Measurements from ENCODE around the gene COL23A1.
"Not testable (repeated sequence)": the region's sequence is repeated elsewhere in the genome, so short reads cannot be mapped to it uniquely, and the experiment has no call there.

The COL23A1 gene

DNA sequence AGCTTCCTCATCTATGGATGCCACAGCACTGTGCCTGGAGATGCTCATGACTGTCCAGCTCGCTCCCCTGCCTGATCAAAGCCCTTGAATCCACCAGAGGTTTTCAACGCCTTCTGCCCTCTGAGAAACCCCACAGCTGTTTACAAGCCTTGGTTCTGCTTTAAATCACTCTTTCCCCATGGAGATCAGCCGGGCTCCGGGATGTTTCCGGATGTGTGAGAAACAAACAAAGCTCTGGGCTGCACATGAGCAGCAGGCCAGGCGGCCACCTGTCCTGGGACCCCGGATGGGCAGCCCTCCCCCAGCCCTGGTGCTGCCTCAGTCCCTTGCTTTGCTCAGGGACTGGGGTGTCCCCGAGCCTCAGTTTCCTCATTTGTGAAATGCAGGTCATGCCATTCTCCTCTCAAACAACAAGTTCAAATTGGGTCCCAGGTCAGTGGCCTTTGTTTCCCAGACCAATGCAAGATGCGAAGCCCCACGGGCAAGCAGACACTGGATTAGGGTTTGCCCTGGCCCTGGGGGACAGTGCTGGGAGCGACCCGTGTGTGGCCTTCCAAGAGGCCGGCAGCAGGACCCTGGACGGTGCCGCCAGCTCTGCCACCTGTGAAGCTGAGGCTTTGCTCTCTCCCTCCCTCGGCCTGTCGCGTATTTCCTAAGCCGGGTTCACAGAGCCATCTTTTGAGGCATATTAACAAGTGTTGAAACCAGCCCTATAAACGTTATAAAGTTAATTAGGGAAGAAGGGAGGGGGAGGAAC, 315.2 kb downstream of the COL23A1 start:
- DNase-seq, result no peak

DNA sequence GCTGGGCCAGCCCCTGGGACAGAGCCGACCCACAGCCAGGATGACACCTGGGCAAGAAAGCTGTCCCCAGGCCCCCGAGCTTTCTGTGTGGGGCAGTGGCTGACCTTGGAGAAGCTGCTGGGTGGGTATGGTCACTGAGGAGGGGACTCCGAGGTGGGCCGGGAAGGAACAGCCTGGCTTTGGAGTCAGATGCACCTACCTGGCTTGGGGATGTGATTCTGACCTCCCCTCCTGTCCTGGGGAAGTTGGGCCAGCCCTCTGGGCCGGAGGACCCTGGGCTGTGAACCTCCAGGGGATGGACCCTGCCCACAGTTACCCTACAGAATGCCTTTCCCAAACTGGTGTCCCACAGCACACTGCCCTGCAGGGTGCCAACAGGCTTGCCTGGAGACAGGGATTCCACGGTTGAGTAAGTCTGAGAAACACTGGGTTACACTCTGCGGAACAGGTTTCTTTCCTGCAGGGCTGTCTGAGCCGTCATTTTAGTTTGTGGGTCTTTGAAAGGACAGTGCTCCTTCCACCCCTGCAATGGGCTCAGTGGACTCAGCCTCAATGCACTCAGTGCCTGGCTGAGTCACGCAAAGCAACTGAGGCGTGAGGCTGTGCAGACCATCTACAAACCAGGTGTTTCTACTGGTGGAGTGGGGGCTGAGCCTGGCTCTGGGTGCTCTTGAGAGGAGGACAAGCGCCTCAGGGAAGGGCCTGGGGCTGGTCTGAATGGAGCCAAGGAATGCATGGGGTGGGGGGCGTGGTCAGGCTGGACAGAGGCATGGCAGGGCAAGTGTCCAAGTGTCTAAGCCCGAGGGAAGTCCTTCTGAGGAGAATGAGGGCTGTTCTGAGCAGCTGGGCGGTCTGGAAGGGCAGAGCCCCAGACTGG, 316.3 kb downstream of the COL23A1 start:
- DNase-seq, result no peak

DNA sequence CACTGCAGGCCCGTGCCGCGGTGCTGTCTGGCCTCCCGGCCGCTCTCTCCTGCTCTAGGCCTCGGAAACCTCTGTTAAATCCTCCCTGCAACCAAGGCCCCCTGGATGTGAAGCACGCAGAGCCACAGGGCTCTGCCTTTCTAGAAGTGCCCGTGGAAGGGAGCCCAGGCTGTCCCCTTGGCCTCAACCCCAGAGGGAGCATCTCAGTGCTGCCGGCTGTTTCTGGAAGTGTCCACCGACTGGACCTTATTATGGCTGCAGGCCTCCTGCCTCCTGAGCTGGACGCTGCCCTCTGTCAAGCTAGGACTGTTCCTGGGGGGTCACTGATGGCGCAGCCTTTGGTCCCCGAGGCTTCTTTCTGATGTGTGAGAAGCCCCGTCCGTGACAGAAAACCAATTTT, 317.2 kb downstream of the COL23A1 start:
- no peak for DNase-seq

GRCh38 chr5:178272591-178272990, 317.6 kb downstream of the COL23A1 start:
- DNase-seq, result no peak

- DNase-seq, result no peak
These were observed 318.3 kb downstream of the COL23A1 start for GRCh38 chr5:178271726-178272479.

- no peak for DNase-seq
These were observed 319.0 kb downstream of the COL23A1 start for GRCh38 chr5:178271231-178271630.

DNA sequence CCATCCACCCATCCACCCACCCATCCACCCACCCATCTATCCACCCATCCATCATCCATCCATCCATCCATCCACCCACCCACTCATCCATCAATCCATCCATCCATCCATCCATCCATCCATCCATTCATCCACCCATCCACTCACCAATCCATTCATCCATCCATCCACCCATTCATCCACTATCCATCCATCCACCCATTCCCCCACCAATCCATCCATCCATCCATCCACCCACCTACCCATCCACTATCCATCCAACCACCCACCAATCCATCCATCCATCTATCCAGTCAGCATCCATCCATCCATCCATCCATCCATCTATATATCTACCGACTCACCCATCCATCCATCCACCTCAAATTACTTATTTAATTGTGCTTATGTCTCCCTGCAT, 320.7 kb downstream of the COL23A1 start:
- DNase-seq, result no peak

GRCh38 chr5:178267876-178268275, 322.3 kb downstream of the COL23A1 start:
- no peak for DNase-seq

GRCh38 chr5:178267245-178267644, 322.9 kb downstream of the COL23A1 start:
- DNase-seq, result no peak

- no peak for DNase-seq
These were observed 323.6 kb downstream of the COL23A1 start for GRCh38 chr5:178266581-178266980.

GRCh38 chr5:178265746-178266145, 324.4 kb downstream of the COL23A1 start:
- no peak for DNase-seq

- no peak for DNase-seq
These were observed 326.1 kb downstream of the COL23A1 start for GRCh38 chr5:178264044-178264443.

- no peak for DNase-seq
These were observed 328.3 kb downstream of the COL23A1 start for GRCh38 chr5:178261666-178262600.

DNA sequence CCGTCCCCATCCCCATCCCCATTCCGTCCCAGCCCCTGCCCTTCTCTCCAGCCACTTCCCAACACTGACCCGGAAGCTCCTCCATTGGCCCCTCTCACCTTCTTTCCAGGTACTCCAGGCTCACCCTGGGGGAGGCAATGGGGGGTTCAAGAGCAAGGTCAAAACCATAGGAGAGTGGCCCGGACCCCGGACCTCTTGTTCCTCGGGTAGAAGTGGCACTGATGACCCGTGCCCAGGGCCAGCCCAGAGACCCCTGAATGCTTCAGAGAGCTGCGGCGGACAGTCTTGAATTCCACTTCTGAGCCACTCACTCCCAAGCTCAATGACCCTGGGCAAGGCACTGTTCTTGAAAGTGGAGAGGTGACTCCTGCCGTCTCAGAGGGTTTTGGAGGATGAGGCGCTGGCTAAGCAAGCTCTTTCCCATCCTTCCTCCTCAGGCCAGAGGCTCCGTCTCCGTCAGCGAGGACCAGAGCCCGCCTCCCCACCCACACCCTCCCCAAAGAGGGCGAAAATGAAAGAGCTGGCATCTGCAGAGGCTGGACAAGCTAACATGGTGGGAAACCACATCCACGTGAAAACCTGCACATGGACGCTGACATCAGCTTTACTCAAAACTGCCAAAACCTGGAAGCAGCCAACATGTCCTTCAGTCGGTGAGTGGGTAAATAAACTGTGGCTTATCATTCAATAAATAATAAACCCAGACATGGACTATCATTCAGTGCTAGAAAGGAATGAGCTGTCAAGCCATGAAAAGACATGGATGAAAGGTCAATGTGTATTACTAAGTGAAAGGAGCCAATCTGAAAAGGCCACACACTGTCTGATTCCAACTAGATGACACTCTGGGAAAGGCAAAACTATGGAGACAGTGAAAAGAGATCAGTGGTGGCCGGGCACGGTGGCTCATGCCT, 330.3 kb downstream of the COL23A1 start:
- no peak for DNase-seq

DNA sequence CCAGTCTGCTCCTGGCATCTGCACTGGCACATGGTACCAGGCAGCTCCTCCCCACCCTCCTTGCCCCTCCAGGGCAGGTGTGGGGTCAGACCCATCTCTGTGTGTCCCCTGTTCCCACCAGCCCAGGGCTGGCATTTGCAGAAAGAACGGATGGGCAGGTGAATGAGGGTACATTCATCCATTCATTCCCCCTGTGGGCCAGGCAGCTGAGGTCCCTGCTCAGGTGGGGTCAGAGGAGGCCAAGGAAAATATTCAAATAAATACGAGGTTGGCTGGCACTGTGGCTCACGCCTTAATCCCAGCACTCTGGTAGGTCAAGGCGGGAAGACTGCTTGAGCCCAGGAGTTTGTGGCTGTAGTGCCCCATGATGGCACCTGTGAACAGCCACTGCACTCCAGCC, 332.5 kb downstream of the COL23A1 start:
- DNase-seq, result no peak

GRCh38 chr5:178256746-178257145, 333.4 kb downstream of the COL23A1 start:
- no peak for DNase-seq

DNA sequence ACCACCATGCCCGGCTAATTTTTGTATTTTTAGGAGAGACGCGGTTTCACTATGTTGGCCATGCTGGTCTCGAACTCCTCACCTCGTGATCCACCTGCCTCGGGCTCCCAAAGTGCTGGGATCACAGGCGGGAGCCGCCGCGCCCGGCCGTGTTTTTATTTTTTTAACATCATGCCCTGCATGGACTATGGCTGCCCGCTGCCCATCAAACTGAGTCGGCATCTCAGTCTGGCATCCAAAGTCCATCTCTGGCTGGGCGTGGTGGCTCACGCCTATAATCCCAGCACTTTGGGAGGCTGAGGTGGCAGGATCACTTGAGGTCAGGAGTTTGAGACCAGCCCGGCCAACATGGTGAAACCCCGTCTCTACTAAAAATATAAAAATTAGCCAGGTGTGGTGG, 336.6 kb downstream of the COL23A1 start:
- DNase-seq, result not testable (repeated sequence)

GRCh38 chr5:178252258-178252657, 337.9 kb downstream of the COL23A1 start:
- DNase-seq, result no peak

DNA sequence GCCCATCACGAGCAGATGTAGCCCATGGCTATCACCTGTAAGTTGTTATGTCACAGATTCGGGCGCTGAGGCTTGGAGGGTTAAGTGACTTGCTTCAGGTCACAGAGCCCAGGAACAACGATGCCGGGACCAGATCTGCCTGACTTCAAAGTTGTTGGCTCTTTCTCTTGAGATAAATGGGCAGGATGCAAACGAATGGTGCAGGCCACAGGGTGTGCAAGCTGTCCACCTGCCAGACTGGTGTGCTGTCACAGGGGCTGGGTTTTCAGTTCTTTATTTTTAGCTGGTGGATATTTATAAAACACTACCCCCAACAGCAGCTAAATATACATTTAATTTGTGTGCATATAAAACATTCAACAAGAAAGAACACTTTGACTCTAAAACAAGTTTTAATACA, 339.9 kb downstream of the COL23A1 start:
- no peak for DNase-seq

DNA sequence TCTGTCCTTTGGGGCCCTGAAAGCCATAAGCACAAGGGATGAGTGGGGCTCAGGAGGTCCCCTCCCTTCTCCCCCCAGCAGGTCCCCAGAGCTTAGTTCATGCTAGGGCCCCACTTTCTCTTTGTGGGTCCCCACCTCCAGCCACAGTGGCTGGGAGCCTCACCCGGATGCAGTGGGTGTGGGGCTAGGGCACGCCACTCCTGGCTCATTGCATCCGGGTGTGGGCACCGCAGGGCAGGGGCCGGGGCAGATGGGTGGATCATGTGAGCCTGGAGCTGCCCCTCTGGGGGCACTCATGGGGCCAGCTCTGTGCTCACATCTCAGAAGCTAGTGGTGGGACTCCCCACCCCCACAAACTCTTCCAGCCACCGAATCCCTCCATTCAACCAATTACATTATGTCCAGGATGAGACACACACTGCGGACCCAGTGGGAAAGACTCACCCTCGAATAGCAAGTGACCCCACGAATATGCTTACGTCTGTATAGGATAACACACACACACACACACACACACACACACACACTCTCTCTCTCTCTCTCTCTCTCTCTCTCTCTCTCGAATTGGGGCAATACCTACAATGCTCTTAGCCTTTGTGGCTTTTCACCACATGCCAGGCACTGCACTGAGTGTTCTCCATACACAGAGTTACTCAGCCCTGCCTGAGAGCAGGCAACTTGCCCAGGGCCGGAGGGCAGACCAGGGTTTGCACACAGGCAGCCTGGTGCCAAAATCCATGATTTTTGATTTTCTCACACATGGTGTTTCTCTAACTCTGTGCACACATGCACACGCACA, 340.8 kb downstream of the COL23A1 start:
- no peak for DNase-seq

Measured in hematopoietic multipotent progenitor cell treated with erythropoietin and hydrocortisone succinate and interleukin-3 and kit ligand, for 8 days (in vitro differentiated cells).